ENCODE data around the gene TSSK6.

DNA sequence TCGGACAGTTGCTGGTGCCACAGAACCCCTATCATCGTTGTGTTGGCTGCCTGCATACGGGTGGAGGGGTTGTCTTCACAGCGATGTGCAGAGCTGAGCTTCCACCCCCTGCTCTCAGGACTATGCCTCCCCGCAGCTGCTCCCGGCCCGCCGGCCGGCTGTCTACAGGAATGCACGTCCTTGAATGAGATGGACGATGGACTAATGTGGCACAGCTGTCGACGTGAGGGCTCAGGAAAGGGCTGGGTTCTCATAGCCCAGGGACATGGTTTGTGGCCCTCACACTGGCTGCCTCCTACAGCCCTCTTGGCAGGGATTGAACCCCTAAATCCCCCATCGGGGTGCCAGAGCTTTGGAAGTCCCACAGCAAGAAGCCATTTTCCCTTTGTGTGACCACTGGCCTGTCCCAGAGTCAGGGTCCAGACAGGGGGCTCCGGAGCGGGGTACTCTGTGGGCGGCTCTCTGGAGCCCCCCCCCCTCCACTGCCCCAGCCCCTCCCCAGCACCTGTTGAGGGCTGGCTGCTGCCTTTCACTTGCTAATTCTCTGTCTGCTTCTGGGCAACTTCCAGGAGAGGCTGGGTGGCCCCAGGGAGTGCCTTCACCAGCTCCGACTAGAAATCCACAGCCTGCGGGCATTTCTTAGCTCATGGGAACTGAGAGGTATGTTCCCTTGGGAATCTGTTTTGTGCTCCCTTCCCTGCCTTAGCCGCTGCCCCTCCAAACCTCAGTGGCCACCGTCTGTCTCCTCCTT, 40.2 kb downstream of the TSSK6 start:
- TF ChIP-seq, protein P1, sequence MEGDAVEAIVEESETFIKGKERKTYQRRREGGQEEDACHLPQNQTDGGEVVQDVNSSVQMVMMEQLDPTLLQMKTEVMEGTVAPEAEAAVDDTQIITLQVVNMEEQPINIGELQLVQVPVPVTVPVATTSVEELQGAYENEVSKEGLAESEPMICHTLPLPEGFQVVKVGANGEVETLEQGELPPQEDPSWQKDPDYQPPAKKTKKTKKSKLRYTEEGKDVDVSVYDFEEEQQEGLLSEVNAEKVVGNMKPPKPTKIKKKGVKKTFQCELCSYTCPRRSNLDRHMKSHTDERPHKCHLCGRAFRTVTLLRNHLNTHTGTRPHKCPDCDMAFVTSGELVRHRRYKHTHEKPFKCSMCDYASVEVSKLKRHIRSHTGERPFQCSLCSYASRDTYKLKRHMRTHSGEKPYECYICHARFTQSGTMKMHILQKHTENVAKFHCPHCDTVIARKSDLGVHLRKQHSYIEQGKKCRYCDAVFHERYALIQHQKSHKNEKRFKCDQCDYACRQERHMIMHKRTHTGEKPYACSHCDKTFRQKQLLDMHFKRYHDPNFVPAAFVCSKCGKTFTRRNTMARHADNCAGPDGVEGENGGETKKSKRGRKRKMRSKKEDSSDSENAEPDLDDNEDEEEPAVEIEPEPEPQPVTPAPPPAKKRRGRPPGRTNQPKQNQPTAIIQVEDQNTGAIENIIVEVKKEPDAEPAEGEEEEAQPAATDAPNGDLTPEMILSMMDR (IDR thresholded peaks at IDR 0.05; ENCODE audit: insufficient read depth, low read length, poor library complexity, severe bottlenecking) = no peak
- TF ChIP-seq EZH2phosphoT487 (conservative IDR thresholded peaks at IDR 0.05; ENCODE audit: low read length) = no peak

All from SU-DHL-6 (cell line).